Measurements from ENCODE around the gene CNTNAP2.

The CNTNAP2 gene

DNA sequence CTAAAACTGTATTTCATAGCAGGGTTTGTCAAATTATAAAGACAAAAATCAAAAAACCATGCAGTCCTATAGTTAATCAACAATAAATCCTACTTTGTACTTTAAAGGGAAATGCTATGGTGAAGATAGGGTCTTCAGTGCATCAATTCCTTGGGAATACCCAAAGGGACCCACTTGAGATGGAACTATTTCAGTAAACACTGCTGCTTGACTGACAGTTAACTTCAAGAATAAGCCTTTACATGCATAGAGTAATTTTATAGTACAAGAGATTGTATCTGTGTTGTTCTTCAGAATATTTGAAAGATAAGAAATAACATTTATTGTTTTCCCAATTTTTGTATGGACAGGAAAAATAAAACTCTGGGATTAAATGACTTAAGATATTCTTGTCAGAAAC is 1179.6 kb downstream of the CNTNAP2 start:
- DNase-seq = no peak

DNA sequence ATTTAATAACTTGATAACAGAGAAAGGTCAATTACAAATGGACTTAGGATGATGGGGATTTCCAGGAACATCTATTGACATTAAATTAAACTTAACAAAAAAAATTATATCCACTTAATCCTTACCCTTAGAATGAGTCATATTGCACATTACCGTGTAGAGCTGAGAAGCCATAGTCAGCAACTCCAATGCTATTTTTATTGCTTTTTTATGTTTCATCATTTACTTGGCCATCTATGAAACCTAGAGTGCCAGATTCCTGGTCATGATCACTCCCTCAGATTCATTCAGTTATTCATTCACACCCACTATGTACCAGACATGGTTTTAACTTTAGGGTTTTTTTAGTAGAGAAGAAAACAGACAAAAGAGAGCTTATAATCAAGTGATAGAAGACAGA is 1180.4 kb downstream of the CNTNAP2 start:
- DNase-seq = no peak

DNA sequence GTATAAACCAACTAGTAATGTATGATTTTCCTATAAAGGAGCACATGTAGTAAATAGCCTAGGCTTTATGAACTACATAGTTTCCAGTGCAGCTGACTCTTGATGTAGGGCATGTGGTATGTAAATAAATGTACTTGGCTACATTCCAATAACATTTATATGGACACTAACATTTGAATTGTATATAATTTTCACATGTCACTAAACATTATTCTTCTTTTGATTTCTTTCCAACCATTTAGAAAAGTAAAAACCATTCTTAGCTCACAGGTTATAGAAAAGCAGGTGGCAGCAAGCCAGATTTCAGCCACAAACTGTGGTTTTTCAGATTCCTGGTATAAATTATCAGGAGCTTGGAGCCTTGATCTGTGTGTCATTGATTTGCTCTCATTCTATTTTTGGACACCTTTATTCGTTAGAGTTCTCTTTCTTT is 1182.0 kb downstream of the CNTNAP2 start:
- DNase-seq = no peak

DNA sequence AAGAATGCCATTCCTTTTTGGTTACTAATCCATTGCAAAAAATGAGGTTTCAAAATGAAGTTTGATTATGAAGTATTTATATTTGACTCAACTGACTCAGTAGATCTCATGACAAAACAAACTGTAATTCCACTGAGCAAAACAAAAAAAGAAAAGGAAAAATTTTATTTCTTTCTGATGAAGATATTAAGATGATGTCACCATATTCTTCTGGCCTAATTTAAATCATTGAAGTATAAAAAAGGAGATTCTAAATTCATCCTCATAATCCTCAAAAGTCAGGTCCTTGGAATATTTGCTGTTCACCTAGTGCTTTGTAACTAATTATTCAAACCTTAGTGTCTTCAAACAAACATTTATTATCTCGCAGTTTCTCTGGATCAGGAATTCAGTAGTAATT is 1183.7 kb downstream of the CNTNAP2 start:
- no peak for DNase-seq

DNA sequence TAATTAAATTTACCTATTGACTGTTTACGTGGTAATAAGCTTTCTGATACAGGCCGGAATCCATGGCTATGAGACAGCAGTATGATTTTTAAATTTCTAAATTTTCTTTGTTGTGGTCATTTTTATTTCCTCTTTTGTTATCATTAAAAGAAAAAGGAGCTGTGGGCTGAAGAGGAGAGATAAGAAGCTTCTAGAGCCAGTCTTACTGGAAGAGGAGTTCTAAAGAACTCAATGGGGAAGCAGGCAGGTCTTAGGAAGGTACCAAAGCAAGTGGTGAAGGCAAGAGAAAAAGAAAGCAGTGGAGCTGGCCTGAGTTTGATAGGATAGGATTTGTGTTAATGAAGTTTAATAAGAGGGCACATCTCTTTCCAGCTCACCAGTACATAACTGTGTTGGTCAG is 1187.8 kb downstream of the CNTNAP2 start:
- no peak for DNase-seq

DNA sequence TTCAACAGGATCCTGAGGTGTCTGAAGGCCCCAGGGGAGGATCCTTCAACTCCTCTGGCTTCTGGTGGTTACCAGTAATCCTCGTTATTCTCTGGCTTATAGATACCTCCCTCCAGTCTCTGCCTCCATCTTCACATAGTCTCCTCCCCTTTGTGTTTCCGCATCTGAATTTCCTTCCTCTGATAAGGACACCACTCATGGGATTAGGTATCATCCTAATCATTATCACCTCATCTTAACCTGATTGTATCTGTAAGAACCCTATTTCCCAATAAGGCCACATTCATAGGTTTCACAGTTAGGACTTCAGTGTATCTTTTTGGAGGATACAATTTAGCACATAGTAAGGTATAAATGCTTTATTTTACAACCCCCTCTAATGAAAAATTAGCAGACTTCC is 1189.2 kb downstream of the CNTNAP2 start:
- DNase-seq = no peak

DNA sequence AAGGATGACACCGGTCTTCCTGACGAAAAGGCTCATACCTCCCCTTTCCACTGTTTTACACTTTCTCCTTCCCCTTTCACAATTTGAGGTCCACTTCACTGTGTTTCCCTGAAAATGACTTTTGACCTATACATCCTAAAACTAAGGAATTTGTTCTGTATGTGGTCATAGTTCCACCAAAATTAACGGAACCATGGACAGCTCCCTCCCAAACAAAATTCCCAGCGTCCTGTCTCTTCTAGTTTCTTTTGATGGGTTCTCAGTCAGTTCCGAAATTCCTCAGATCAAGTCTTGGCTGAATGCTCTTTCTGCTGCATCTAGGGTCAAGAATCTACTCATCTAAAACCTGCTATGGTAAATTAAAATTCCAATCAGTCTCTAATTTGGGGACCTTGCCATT is 1191.9 kb downstream of the CNTNAP2 start:
- DNase-seq = no peak

DNA sequence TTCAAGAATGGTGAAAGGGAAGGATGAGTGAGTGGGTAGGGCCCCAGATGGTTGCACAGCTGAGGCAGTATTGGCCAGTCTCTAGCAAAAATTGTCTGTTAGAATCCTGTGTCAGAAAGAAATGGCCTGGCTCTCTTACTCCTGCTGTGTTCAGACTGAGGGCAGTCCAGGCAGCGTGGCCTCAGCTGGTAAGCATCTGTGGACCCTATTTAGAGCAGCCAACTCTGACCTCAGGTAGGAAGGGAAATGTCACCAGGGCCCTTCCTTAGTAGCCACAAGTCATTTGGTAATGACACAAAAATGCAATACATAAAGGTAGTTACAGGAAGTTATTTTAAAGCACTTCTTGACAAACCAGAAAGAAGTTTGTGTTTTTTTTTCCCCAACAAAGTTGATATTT is 1194.7 kb downstream of the CNTNAP2 start:
- no peak for DNase-seq

DNA sequence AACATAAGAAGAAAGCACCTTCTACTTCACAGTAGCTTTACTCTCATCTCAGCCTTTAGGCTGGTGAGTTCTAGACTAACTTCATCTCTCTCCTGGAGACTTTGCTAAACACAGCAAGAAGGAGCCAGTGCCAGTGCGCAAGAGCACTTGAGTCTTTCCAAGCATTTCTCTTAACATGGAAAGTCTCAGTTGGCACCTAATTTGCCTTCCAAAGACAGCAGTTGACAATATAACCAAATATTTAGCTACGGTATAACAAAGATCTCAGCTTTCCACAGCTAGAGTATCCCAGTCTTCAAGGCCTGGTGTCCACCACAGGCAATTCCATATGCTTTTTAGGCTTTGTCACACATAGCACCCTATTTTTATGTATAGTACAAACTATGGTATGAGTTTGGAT is 1204.9 kb downstream of the CNTNAP2 start:
- no peak for DNase-seq

DNA sequence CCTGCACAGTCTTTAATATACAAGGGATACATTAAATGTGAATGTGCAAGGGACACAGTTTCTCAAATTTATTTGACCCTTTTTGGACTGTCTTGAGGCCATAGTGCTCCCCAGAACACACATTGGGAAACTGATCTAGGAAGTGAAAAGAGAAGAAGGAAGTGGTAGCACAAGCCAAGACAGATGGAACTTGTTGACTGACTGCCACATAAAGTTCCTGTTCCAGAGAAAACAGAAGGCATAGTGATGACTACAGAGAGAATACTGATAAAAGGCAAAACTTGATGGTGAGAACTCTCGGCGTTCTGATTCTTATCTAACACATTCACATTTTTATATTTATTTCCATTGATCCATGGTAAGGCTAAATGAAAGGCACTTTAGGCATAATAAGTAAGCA is 1216.4 kb downstream of the CNTNAP2 start:
- DNase-seq = no peak

DNA sequence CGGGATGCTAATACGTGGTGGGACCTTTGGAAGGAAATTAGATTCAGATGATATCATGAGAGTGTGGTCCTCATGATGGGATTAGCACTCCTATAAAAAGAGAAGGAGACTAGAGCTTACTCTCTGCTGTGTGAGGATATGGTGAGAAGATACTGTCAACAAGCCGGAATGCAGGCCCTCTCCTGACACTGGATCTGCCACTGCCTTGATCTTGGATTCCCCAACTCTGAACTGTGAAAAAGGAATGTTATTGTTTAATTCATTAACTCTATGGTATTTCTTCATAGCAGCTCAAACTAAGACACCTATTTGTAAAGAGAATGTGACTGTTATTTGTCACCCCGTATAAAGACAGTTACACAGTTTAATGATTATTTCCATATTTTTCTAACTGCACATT is 1246.5 kb downstream of the CNTNAP2 start:
- no peak for DNase-seq

DNA sequence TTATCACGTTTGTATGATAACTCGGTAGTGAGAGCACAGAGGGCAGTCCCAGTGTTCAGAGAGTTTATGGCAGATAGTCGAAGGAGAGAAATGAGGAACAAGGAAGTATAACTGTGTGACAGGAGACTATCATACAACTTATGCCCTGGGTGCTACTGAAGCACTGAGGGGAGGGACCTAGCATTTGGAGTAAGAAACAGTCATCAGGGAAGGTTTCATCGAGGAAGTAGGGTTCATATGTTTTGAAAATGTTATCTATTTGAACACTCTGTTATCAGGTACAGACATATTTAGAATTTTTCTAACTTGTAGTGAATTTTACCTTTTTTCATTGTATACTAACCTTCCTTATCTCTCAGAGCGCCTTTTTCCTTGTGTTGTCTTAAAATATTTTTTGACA is 1259.6 kb downstream of the CNTNAP2 start:
- no peak for DNase-seq

DNA sequence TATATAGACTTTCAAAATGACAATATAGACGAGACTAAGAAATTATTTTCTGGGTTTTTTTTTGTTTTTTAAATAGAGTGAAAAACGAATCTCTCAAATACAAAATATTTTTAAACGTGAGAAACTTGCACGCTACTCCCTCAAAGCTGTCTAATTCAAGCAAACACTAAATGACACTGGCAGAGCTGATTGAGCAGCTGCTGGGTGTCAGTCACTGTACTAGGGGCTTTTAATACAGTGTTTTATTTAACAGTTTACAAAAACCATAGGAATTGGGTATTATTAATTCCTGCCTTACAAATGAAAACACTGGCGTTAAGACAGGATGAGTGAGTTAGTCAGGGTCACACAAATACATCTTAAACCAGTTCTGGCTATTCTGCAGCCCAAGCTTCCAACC is 1264.3 kb downstream of the CNTNAP2 start:
- no peak for DNase-seq

DNA sequence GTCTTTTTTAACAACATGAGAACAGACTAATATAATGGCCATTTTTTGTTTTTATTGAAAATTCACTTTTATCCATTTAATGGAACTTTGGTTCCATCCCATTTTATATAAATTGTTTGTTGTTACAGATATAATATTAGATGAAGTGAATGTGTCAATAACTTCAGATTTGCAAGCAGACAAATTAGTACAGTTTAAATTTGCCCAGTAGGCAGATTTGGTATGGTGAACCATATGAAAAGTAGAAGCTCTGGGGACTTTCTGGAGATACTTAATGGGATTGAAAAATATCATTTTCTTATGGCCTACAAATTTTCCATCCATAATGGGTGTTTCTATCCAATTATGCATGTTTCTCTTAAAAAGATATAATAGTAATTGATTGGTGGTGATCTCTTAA is 1277.7 kb downstream of the CNTNAP2 start:
- DNase-seq = no peak

DNA sequence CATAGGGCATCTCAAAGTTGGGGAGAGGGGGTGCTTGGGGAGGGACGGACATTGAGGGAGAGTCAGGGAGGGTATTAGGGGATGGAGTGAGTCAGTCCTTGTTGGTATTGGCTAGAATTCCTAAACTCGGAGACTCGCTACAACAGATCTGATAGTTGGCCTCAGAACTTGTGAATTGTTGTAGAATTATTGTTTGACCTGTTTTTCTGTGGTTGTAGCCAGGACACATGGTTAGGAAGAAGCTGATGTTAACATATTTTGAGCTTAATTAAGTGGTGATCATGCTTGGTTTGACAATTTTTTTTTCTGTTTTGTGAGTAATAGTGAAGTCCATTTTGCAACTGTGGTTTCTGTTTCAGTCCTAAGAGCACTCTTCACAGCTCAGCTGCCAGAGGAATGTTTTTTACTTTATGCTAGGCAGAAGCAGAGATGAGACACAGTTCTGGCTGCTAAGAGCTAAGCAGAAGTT is 1283.7 kb downstream of the CNTNAP2 start:
- no peak for DNase-seq

DNA sequence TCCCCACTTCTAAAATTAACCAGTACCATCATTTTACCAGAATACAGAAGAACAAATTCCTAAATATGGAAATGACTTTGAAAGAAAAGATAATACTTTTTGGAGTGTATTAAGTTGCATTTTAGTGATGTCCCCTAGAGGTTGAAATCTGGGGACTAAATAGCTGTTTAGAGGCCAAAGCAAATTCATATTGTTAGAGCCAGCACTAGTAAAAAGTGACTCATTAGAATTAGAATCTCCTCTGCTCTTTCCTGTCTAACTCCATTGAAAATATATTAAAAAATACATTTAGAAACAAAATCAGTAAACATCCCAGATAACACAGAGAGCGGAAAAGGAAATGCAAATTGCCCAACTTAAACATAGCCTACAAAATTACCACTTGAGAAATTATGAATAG is 1284.3 kb downstream of the CNTNAP2 start:
- DNase-seq = no peak

DNA sequence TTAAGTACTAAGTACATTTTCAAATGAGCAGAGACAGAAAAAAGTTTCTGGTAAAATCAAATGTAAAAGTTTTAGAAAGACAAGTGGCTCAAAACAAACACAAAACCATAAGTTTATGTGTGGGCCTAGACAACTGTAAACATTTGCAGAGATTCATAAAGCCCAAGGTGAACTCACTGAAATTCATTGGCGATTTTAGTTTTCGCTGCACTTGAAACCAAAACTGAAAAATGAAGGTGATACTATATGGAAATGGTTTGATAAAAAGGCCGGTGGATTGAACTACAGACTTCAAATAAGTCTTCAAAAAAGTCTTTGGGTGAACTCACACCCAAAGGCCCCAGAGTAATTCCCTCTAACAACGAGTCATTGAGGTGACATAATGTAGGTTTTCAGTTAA is 1289.0 kb downstream of the CNTNAP2 start:
- DNase-seq = no peak

DNA sequence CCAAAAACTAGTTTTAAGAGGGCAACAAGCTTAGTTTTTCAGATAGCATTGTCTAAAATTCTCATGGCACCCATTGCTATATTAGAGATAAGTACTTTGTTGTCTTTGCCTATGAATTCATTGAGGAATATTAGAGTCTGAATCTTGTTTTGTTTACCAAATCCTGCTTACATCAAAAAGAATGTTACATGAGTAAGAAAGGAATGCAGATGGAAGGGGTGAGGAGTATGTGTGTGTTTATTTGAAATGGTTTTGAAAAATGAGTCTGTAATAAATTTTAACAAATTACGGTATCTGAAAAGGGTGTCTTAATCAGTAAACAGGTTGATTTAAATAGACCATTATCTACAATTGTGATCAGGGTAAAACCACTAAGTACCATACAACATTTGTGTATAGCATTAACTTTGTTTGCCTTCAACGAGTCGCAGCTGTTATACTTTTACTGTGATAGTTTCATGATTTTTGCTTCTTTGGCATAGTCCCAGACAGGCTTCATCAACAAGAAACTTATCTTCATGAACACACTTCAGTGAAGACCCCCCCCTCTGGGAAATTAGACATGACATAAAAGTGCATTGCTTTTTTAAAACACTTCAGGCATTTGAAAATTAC is 1290.0 kb downstream of the CNTNAP2 start:
- no peak for DNase-seq

DNA sequence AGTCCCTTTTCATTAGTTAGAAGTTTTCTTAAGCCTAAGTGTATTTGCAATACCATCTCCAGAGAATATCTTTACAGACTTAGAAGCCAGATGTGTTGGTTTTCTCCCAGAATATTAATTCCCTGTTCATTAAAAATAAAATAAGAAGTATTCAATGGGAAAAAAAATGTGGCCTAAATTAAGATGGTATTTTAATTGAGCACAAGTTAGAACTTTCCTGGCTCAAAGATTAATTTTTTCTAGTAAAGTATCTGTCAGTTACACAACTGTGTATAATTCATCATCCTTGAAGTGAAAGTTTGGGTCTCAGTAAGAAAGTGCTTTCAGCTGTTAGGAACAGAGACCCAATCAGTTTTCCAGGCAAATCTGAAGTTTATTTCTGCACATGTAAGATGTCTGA is 1294.5 kb downstream of the CNTNAP2 start:
- no peak for DNase-seq

DNA sequence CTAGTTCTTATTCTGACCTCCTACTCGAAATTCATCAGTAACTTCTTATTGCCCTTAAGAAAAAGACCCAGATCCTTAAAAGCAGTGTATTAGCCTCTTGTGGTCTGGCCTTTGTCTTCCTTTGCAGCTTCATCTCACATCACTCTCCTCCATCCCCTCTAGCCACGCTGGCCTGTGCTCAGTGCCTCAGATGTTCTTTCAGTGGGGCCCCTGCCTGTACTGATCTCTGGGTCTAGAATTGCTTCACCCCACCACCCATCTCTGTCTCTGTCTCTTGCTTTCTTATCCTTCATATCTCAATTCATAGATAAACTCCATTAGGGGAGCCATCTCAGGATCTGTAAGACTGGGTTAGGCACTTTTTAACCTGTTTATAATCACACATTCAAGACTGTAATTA is 1295.5 kb downstream of the CNTNAP2 start:
- no peak for DNase-seq

DNA sequence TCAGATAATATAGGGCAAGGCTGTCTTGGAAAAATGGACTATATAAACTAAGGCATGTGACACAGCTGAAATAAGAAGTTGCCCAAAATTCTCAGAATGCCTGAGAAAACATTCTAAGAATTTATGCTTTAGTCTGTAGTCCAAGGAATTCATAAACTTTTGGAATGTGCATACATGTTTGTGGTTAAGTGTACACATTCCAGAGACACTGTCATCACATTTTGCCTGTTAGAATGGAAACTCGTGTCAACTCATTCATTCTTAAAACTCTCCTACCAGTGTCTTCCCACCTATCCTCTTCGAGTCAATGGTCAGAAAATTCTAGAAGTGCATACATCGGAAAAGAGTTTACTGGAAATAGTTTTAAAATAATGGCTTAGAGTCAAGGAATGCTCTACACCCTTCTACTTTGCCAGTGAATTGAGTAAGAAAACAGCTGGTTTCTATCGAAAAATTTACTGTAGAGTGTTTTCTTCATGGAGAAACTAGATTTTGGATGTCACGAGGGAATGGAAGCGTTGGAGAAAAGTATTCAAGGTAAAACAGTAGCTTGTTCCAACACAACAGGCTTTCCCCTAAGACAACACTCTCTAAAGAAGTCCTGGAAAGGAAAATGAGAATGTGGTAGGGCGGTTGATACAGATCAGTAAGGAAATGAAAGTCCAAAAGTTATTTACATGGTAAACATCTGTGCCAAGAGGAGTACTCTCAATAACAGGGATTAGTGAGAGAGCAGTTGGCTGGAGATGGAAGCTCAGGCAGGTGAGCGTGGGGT is 1296.4 kb downstream of the CNTNAP2 start:
- DNase-seq = no peak

DNA sequence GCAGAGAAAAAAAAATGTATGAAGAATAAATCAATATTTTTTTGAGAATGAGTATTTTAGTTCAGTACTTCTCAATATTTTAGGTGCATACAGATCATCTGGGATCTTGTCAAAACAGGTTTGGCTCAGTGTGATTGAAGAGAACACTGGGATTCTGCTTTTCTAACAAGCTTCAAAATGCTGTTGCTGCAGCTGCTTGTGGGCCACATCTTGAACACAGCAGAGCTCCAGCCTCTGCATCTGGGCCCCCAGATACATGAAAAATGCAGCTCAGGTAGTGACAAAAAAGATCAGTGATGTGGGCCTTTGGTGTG is 1296.9 kb downstream of the CNTNAP2 start:
- no peak for DNase-seq

DNA sequence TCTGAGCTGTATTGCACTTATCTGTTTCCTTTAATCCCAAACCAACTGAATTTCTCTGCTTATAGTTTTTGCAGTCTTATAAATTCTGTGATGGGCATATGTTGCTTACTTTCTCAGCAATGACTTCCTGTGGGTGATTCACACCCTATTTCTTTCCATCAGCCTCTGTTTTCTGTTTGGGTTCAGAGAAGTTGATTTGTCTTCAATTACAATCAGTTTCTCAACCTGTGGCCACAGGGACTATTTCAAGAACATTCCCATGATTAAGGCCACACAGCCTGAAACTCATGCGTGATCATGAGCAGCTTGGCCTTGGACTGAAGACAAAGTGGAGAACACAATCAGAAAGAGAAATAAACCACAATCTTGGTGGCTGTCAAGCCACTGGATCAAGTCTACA is 1299.4 kb downstream of the CNTNAP2 start:
- DNase-seq = no peak

DNA sequence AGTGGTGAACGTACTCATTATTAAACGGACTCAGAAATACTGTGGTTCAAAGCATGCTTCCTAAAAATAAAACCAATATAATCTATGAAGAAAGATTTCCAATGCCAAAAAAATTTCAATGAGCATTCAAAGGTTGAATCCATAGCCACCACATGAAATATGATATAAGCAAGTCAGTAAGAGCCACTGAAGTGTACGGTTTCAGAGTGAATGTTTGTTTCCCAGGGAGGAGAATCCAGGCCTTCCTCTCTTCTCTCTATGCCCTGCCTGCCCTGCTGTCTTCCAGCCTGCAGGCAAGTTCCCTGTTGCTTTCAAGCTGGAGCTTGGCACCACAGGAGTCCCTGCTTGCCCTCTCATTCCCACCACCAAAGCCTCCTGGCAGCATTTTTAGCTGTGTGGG is 1302.4 kb downstream of the CNTNAP2 start:
- no peak for DNase-seq

DNA sequence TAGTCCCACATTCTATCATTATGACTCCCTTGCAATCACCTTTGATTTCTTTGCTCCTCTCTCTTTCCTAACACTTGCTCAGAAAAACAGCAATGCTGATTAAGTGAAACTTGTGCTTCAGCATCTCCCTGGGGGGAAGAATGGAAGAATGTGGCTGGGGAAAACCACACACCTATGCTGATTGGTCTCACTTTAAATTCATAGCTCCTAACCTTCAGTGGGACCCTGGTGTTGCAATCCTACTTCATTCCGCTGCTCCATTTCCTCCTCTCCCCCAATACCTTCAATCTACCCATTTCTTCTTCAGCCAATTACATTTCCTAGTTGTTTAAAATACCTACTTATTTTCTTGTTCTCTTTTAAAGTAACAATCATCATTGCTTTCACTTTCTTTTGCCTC is 1307.3 kb downstream of the CNTNAP2 start:
- no peak for DNase-seq
